WTC11 (cell line): Measurements from ENCODE around the gene ZBTB20. TPM values are rescaled to one million over a fixed set of nuclear protein-coding genes. Genes with fewer than 3 reads are reported as not detected.

Experiments used
- ATAC-seq: fragments of 200-7000 bp; cut with Tn5 transposase; 2 replicates; pipeline ENCODE4 v1.10.0; 2021; ENCODE audit warnings: mild to moderate bottlenecking, moderate library complexity
- CTCF ChIA-PET: fragments of 300-600 bp; sonication (Branson Sonifier 250); formaldehyde crosslinking; loops from one replicate; lab custom pipeline; 2021; ENCODE audit warnings: antibody characterized with exemption; lab: Charles Lee
- POLR2A ChIA-PET: fragments of 350-600 bp; sonication (Branson Sonifier 250); formaldehyde crosslinking; loops from one replicate; lab custom pipeline; 2021; ENCODE audit warnings: antibody characterized with exemption; lab: Charles Lee
- DNase-seq: peaks from one replicate; pipeline ENCODE4 v3.0.0; 2021; ENCODE audit warnings: low spot score
- H3K27ac Mint-ChIP-seq: 2 replicates; pipeline ENCODE4 v1.8.0; 2021; ENCODE audit warnings: mixed read lengths
- H3K27me3 Mint-ChIP-seq: 2 replicates; pipeline ENCODE4 v1.8.0; 2021; ENCODE audit warnings: low read depth, mild to moderate bottlenecking, moderate library complexity, mixed read lengths
- H3K36me3 Mint-ChIP-seq: 2 replicates; pipeline ENCODE4 v1.8.0; 2021; ENCODE audit warnings: mixed read lengths
- H3K4me1 Mint-ChIP-seq: 2 replicates; pipeline ENCODE4 v1.8.0; 2022; ENCODE audit warnings: mixed read lengths
- H3K4me3 Mint-ChIP-seq: 2 replicates; pipeline ENCODE4 v1.8.0; 2021; ENCODE audit warnings: mild to moderate bottlenecking, moderate library complexity, mixed read lengths
- H3K9me3 Mint-ChIP-seq: 2 replicates; pipeline ENCODE4 v1.8.0; 2021; ENCODE audit warnings: mixed read lengths
- AFF4 ChIP-seq: sonication (generic); formaldehyde crosslinking; IDR thresholded peaks from 2 replicates; pipeline ENCODE4 v1.8.1; 2023; ENCODE audit warnings: mild to moderate bottlenecking, missing genetic modification reagents, borderline replicate concordance
- ARID4B ChIP-seq: sonication (generic); formaldehyde crosslinking; IDR thresholded peaks from 2 replicates; pipeline ENCODE4 v1.8.0; 2023; ENCODE audit warnings: missing genetic modification reagents, mild to moderate bottlenecking, borderline replicate concordance
- ATF3 ChIP-seq: sonication (generic); formaldehyde crosslinking; conservative IDR thresholded peaks from 2 replicates; pipeline ENCODE4 v1.8.1; 2022; ENCODE audit warnings: mild to moderate bottlenecking, missing genetic modification reagents
- CREB1 ChIP-seq: sonication (generic); formaldehyde crosslinking; IDR thresholded peaks from 2 replicates; pipeline ENCODE4 v1.8.0; 2023; ENCODE audit warnings: mild to moderate bottlenecking, missing genetic modification reagents
- E2F1 ChIP-seq: sonication (generic); formaldehyde crosslinking; IDR thresholded peaks from 2 replicates; pipeline ENCODE4 v1.8.0; 2022; ENCODE audit warnings: mild to moderate bottlenecking, missing genetic modification reagents
- E2F5 ChIP-seq: sonication (generic); formaldehyde crosslinking; IDR thresholded peaks from 2 replicates; pipeline ENCODE4 v1.8.1; 2022; ENCODE audit warnings: mild to moderate bottlenecking, moderate library complexity, missing genetic modification reagents
- FOXK1 ChIP-seq: sonication (generic); formaldehyde crosslinking; IDR thresholded peaks from 2 replicates; pipeline ENCODE4 v1.8.0; 2022; ENCODE audit warnings: mild to moderate bottlenecking, moderate library complexity, missing genetic modification reagents
- GABPB1 ChIP-seq: sonication (generic); formaldehyde crosslinking; IDR thresholded peaks from 2 replicates; pipeline ENCODE4 v1.8.1; 2023; ENCODE audit warnings: mild to moderate bottlenecking, missing genetic modification reagents
- GTF2I ChIP-seq: fragments of 250-450 bp; sonication (Bioruptor Pico); conservative IDR thresholded peaks from 2 replicates; pipeline ENCODE4 v1.4.0; 2021; ENCODE audit warnings: mild to moderate bottlenecking
- IRF1 ChIP-seq: sonication (generic); formaldehyde crosslinking; IDR thresholded peaks from 2 replicates; pipeline ENCODE4 v1.8.0; 2023; ENCODE audit warnings: missing genetic modification reagents
- MAX ChIP-seq: sonication (generic); formaldehyde crosslinking; IDR thresholded peaks from 2 replicates; pipeline ENCODE4 v1.8.0; 2022; ENCODE audit warnings: mild to moderate bottlenecking, missing genetic modification reagents
- NFE2L1 ChIP-seq: sonication (generic); formaldehyde crosslinking; IDR thresholded peaks from 2 replicates; pipeline ENCODE4 v1.8.1; 2023; ENCODE audit warnings: missing genetic modification reagents
- NFYB ChIP-seq: sonication (generic); formaldehyde crosslinking; conservative IDR thresholded peaks from 2 replicates; pipeline ENCODE4 v1.8.0; 2022; ENCODE audit warnings: low read depth, missing genetic modification reagents
- NR2C2 ChIP-seq: sonication (generic); formaldehyde crosslinking; IDR thresholded peaks from 2 replicates; pipeline ENCODE4 v1.8.0; 2022; ENCODE audit warnings: mild to moderate bottlenecking, missing genetic modification reagents
- NR3C1 ChIP-seq: sonication (generic); formaldehyde crosslinking; conservative IDR thresholded peaks from 2 replicates; pipeline ENCODE4 v1.8.1; 2023; ENCODE audit warnings: low read depth, mild to moderate bottlenecking, missing genetic modification reagents
- PRRX2 ChIP-seq: fragments of 250-450 bp; sonication (Bioruptor Pico); IDR thresholded peaks from 2 replicates; pipeline ENCODE4 v1.8.0; 2021; ENCODE audit warnings: mild to moderate bottlenecking
- TP53 ChIP-seq: sonication (generic); formaldehyde crosslinking; IDR thresholded peaks from 2 replicates; pipeline ENCODE4 v1.8.1; 2023; ENCODE audit warnings: mild to moderate bottlenecking, missing genetic modification reagents
- ZNF512 ChIP-seq: sonication (generic); formaldehyde crosslinking; IDR thresholded peaks from 2 replicates; pipeline ENCODE4 v1.8.1; 2022; ENCODE audit warnings: missing genetic modification reagents, borderline replicate concordance
- total RNA-seq: library from RNA; stranded (reverse); gene quantifications from 3 replicates; pipeline ENCODE4 v1.2.3, GENCODE V29; 2021

Gene ZBTB20
- total RNA-seq, 1 experiment from 2014 or later, result 1.5 TPM

- ChIA-PET CTCF (no interaction called here), POLR2A (no interaction called here)
- no peak for TF ChIP-seq TP53 (CRISPR knock-in tag)
- no peak for TF ChIP-seq E2F5 (CRISPR knock-in tag)
- TF ChIP-seq PRRX2 (CRISPR knock-in tag), result no peak
- TF ChIP-seq AFF4 (CRISPR knock-in tag), result no peak
- TF ChIP-seq IRF1 (CRISPR knock-in tag), result no peak
- TF ChIP-seq CREB1 (CRISPR knock-in tag), result no peak
- no peak for TF ChIP-seq ZNF512 (CRISPR knock-in tag)
- TF ChIP-seq MAX (CRISPR knock-in tag), result no peak
- no peak for TF ChIP-seq GTF2I
- no peak for TF ChIP-seq NR2C2
- TF ChIP-seq ATF3 (CRISPR knock-in tag), result no peak
- TF ChIP-seq ARID4B (CRISPR knock-in tag), result no peak
- TF ChIP-seq NR3C1 (CRISPR knock-in tag), result no peak
- TF ChIP-seq NFE2L1, result no peak
- TF ChIP-seq E2F1 (CRISPR knock-in tag), result no peak
- no peak for TF ChIP-seq GABPB1
- no peak for TF ChIP-seq NFYB (CRISPR knock-in tag)
- no peak for TF ChIP-seq FOXK1 (CRISPR knock-in tag)
- H3K4me3 Mint-ChIP-seq, result no peak overlapping the region; the same call in 1 of the 2 replicates
- no peaks in the 10 kb centered on the region for H3K36me3 Mint-ChIP-seq
- no peaks in the 10 kb centered on the region for H3K27me3 Mint-ChIP-seq
- 0 out of 2 replicates have a peak overlapping the region, but pooled peaks have one; percentile 67 for H3K27ac Mint-ChIP-seq
- peak; percentile 57 for ATAC-seq
- no peaks in the 10 kb centered on the region for H3K9me3 Mint-ChIP-seq
- DNase-seq, result no peak
- peaks cover 13% of the 10 kb centered on the region for H3K4me1 Mint-ChIP-seq
These were observed 352.0 kb downstream of the ZBTB20 start for GRCh38 chr3:114794894-114795630.
